ENCODE results near the gene SGO2. TPM values are rescaled to one million over a fixed set of nuclear protein-coding genes. Genes with fewer than 3 reads are reported as not detected.
"Not testable (repeated sequence)": the region's sequence is repeated elsewhere in the genome, so short reads cannot be mapped to it uniquely, and the experiment has no call there.

Gene SGO2
- polyA plus RNA-seq, 2 donors, result 1.3 to 2.5 TPM

DNA sequence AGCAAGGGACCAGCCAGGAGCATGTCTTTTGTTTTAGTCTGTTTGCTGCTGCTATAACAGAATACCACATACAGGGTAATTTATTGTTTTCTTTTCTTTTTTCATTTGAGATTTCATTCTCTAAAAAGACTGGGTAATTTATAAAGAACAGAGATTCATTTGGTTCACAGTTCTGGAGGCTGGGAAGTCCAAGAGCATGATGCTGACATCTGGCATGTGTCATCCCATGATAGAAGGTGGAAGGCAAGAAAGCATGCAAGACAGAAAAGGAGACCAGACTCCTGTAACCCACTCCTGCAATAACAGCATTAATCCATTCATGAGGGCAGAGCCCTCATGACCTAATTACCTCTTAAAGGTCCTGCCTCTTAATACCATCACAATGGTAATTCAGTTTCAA is 14.8 kb downstream of the SGO2 start:
- Histone ChIP-seq H3K9me3 (ENCODE audit: control insufficient read depth in 2 of 2, insufficient read depth in 1 of 2, low read depth in 1 of 2, low read length in 1 of 2) (no peaks in the 10 kb centered on the region), H3K27ac (ENCODE audit: low read depth in 2 of 2, low read length in 1 of 2) (no peak overlapping the region), H3K27me3 (ENCODE audit: control insufficient read depth in 1 of 2, insufficient read depth in 2 of 2, low read length in 2 of 2) (no peaks in the 10 kb centered on the region), H3K4me3 (ENCODE audit: low read depth in 1 of 2, low read length in 2 of 2) (no peak overlapping the region), H3K36me3 (ENCODE audit: control insufficient read depth in 2 of 2, insufficient read depth in 2 of 2, low read length in 1 of 2) (peaks cover 0 to 2% of the 10 kb centered on the region in 2 donors), H3K4me1 (ENCODE audit: control insufficient read depth in 2 of 2, insufficient read depth in 2 of 2, low read length in 1 of 2) (no peaks in the 10 kb centered on the region)

DNA sequence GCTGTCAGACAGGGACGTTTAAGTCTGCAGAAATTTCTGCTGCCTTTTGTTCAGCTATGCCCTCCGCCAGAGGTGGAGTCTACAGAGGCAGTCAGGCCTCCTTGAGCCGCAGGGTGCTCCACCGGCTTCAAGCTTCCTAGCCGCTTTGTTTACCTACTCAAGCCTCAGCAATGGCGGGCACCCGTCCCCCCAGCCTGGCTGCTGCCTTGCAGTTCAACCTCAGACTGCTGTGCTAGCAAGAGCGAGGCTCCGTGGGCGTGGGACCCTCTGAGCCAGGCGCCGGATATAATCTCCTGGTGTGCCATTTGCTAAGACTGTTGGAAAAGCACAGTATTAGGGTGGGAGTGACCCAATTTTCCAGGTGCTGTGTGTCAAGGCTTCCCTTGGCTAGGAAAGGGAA is 40.6 kb downstream of the SGO2 start:
- not testable (repeated sequence) for H3K36me3 ChIP-seq (ENCODE audit: control insufficient read depth in 2 of 2, insufficient read depth in 2 of 2, low read length in 1 of 2); H3K9me3 ChIP-seq (ENCODE audit: control insufficient read depth in 2 of 2, insufficient read depth in 1 of 2, low read depth in 1 of 2, low read length in 1 of 2); H3K4me1 ChIP-seq (ENCODE audit: control insufficient read depth in 2 of 2, insufficient read depth in 2 of 2, low read length in 1 of 2); H3K27ac ChIP-seq (ENCODE audit: low read depth in 2 of 2, low read length in 1 of 2); H3K4me3 ChIP-seq (ENCODE audit: low read depth in 1 of 2, low read length in 2 of 2); H3K27me3 ChIP-seq (ENCODE audit: control insufficient read depth in 1 of 2, insufficient read depth in 2 of 2, low read length in 2 of 2)
- WGBS, 2 donors, result 94% methylated on average over 12 of the region's 12 CpGs

DNA sequence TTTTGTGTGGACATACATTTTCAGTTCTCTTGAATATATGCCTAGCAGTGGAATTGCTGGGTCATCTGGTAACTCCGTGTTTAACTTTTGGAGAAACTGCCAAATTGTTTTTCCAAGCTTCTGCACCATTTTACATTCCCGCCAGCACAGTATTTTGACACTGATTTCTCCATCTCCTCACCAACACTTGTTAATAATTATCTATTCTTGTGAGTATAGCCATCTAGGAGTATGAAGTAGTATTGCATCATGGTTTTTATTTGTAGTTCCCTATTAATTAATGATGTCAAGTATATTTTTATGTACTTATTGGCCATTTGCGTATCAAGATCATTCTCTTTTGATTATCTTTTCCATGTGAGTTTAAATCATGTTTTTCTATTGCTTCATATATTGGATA is 41.9 kb downstream of the SGO2 start:
- H3K27ac ChIP-seq (ENCODE audit: low read depth in 2 of 2, low read length in 1 of 2), result no peak overlapping the region
- no peaks in the 10 kb centered on the region for H3K36me3 ChIP-seq (ENCODE audit: control insufficient read depth in 2 of 2, insufficient read depth in 2 of 2, low read length in 1 of 2)
- no peaks in the 10 kb centered on the region for H3K27me3 ChIP-seq (ENCODE audit: control insufficient read depth in 1 of 2, insufficient read depth in 2 of 2, low read length in 2 of 2)
- no peak overlapping the region for H3K4me3 ChIP-seq (ENCODE audit: low read depth in 1 of 2, low read length in 2 of 2)
- no peaks in the 10 kb centered on the region for H3K9me3 ChIP-seq (ENCODE audit: control insufficient read depth in 2 of 2, insufficient read depth in 1 of 2, low read depth in 1 of 2, low read length in 1 of 2)
- 98 to 99% methylated on average over 3 of the region's 3 CpGs for WGBS, 2 donors
- no peaks in the 10 kb centered on the region for H3K4me1 ChIP-seq (ENCODE audit: control insufficient read depth in 2 of 2, insufficient read depth in 2 of 2, low read length in 1 of 2)

DNA sequence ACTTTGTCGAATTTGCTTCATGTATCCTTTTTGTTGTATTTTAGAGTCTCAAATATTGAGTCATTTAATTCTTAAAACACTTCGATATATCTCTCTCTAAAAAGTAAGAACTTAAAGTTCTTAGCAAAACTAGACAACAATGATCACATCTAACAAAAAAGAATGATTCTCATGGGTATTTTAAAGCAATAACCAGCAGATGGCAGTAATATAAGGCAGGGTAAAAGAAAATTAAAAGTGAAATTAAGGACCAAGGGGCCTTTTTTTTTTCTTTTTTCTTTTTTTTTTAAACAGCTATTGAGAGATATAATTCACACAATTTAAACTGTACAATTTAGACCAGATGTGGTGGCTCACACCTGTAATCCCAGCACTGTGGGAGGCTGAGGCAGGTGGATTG is 50.0 kb downstream of the SGO2 start:
- H3K27me3 ChIP-seq (ENCODE audit: control insufficient read depth in 1 of 2, insufficient read depth in 2 of 2, low read length in 2 of 2), result no peaks in the 10 kb centered on the region
- H3K27ac ChIP-seq (ENCODE audit: low read depth in 2 of 2, low read length in 1 of 2), result no peak overlapping the region
- no peaks in the 10 kb centered on the region for H3K9me3 ChIP-seq (ENCODE audit: control insufficient read depth in 2 of 2, insufficient read depth in 1 of 2, low read depth in 1 of 2, low read length in 1 of 2)
- WGBS, 2 donors, result 87 to 88% methylated on average over 2 of the region's 2 CpGs
- H3K36me3 ChIP-seq (ENCODE audit: control insufficient read depth in 2 of 2, insufficient read depth in 2 of 2, low read length in 1 of 2), result no peaks in the 10 kb centered on the region
- H3K4me3 ChIP-seq (ENCODE audit: low read depth in 1 of 2, low read length in 2 of 2), result no peak overlapping the region
- H3K4me1 ChIP-seq (ENCODE audit: control insufficient read depth in 2 of 2, insufficient read depth in 2 of 2, low read length in 1 of 2), result no peaks in the 10 kb centered on the region

DNA sequence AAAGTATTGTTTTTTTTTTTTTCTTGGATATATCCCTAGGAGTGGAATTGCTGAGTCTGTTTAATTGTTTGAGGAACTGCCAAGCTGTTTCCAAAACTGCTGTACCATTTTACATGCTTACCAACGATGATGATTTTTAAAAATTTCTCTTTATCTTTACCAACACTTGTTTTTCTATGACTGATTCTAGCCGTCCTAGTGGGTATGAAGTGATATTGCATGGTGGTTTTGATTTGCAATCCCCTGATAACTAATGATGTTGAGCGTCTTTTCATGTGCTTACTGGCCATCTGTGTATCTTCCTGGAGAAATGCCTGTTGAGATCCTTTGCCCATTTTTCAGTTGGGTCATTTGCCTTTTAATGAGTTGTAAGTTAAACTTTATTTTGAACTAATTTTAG is 51.0 kb downstream of the SGO2 start:
- Histone ChIP-seq H3K36me3 (ENCODE audit: control insufficient read depth in 2 of 2, insufficient read depth in 2 of 2, low read length in 1 of 2) (no peaks in the 10 kb centered on the region), H3K27me3 (ENCODE audit: control insufficient read depth in 1 of 2, insufficient read depth in 2 of 2, low read length in 2 of 2) (no peaks in the 10 kb centered on the region), H3K4me3 (ENCODE audit: low read depth in 1 of 2, low read length in 2 of 2) (no peak overlapping the region), H3K27ac (ENCODE audit: low read depth in 2 of 2, low read length in 1 of 2) (no peak overlapping the region), H3K4me1 (ENCODE audit: control insufficient read depth in 2 of 2, insufficient read depth in 2 of 2, low read length in 1 of 2) (no peaks in the 10 kb centered on the region), H3K9me3 (ENCODE audit: control insufficient read depth in 2 of 2, insufficient read depth in 1 of 2, low read depth in 1 of 2, low read length in 1 of 2) (no peaks in the 10 kb centered on the region)
- WGBS, 2 donors, result 92 to 94% methylated on average over 3 of the region's 3 CpGs

DNA sequence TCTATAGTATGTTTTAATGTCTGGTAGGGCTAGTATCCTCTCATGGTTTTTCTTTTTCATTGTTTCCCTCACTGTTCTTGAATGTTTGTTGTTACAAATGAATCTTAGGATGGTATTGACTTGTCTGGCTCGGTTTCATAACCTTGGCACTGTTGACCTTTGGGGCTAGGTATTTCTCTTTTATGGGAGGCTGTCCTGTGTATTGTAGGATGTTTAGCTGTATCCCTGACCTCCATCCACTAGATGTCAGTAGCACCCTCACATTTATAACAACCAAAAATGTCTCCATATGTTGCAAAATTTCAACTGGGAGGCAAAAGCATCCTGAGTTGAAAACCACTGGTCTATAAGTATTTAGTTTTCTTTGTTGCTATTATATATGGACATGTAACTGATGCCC is 52.8 kb downstream of the SGO2 start:
- H3K9me3 ChIP-seq (ENCODE audit: control insufficient read depth in 2 of 2, insufficient read depth in 1 of 2, low read depth in 1 of 2, low read length in 1 of 2), result no peaks in the 10 kb centered on the region
- WGBS, 2 donors, result 53 to 77% methylated on average over 1 of the region's 1 CpG
- no peaks in the 10 kb centered on the region for H3K4me1 ChIP-seq (ENCODE audit: control insufficient read depth in 2 of 2, insufficient read depth in 2 of 2, low read length in 1 of 2)
- H3K4me3 ChIP-seq (ENCODE audit: low read depth in 1 of 2, low read length in 2 of 2), result no peak overlapping the region
- no peaks in the 10 kb centered on the region for H3K36me3 ChIP-seq (ENCODE audit: control insufficient read depth in 2 of 2, insufficient read depth in 2 of 2, low read length in 1 of 2)
- H3K27me3 ChIP-seq (ENCODE audit: control insufficient read depth in 1 of 2, insufficient read depth in 2 of 2, low read length in 2 of 2), result no peaks in the 10 kb centered on the region
- no peak overlapping the region for H3K27ac ChIP-seq (ENCODE audit: low read depth in 2 of 2, low read length in 1 of 2)

DNA sequence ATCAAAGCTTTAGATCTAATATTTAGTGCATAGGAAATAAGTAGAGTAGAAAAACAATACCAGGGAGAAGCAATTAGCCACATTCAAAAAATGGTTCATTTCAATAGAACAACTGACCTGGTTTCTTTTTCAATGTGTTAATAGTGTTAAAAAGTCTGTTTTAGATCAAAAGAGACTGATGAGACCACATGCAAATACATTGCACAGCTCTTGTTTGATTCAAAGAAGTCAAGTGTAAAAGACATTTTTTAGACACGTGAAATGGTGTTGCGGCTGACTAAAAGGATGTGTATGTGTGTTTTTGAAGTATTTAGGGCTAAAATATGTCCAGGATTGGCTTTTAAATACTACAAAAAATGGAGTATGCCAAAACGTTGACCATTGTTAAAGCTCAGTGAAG is 58.6 kb downstream of the SGO2 start:
- Histone ChIP-seq H3K4me3 (ENCODE audit: low read depth in 1 of 2, low read length in 2 of 2) (no peak overlapping the region), H3K4me1 (ENCODE audit: control insufficient read depth in 2 of 2, insufficient read depth in 2 of 2, low read length in 1 of 2) (no peaks in the 10 kb centered on the region), H3K27me3 (ENCODE audit: control insufficient read depth in 1 of 2, insufficient read depth in 2 of 2, low read length in 2 of 2) (no peaks in the 10 kb centered on the region), H3K27ac (ENCODE audit: low read depth in 2 of 2, low read length in 1 of 2) (no peak overlapping the region), H3K9me3 (ENCODE audit: control insufficient read depth in 2 of 2, insufficient read depth in 1 of 2, low read depth in 1 of 2, low read length in 1 of 2) (no peaks in the 10 kb centered on the region), H3K36me3 (ENCODE audit: control insufficient read depth in 2 of 2, insufficient read depth in 2 of 2, low read length in 1 of 2) (no peaks in the 10 kb centered on the region)
- 82 to 95% methylated on average over 3 of the region's 3 CpGs for WGBS, 2 donors

DNA sequence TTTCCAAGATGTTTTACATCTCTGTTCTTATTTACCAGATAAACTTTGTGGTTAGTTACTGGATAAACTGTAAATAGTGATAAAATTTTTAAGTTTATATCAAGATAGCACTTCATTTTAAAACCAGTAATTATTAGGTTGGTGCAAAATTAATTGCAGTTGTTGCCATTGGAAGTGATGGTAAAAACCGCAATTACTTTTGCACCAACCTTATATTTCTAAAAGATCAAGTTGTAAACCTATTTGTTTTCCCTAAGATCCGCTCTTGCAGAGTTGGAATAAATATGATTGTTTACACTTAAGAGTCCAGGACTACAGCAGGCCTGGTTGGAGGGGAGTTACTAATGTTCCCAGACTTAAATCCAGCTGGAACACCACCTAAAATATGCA is 59.3 kb downstream of the SGO2 start:
- H3K27me3 ChIP-seq (ENCODE audit: control insufficient read depth in 1 of 2, insufficient read depth in 2 of 2, low read length in 2 of 2), result no peaks in the 10 kb centered on the region
- peak overlapping the region in 1 of 2 donors; percentile 48 for H3K4me3 ChIP-seq (ENCODE audit: low read depth in 1 of 2, low read length in 2 of 2)
- WGBS, 2 donors, result 8 to 10% methylated on average over 2 of the region's 2 CpGs
- no peaks in the 10 kb centered on the region for H3K9me3 ChIP-seq (ENCODE audit: control insufficient read depth in 2 of 2, insufficient read depth in 1 of 2, low read depth in 1 of 2, low read length in 1 of 2)
- no peak overlapping the region for H3K27ac ChIP-seq (ENCODE audit: low read depth in 2 of 2, low read length in 1 of 2)
- H3K36me3 ChIP-seq (ENCODE audit: control insufficient read depth in 2 of 2, insufficient read depth in 2 of 2, low read length in 1 of 2), result no peaks in the 10 kb centered on the region
- H3K4me1 ChIP-seq (ENCODE audit: control insufficient read depth in 2 of 2, insufficient read depth in 2 of 2, low read length in 1 of 2), result no peaks in the 10 kb centered on the region

DNA sequence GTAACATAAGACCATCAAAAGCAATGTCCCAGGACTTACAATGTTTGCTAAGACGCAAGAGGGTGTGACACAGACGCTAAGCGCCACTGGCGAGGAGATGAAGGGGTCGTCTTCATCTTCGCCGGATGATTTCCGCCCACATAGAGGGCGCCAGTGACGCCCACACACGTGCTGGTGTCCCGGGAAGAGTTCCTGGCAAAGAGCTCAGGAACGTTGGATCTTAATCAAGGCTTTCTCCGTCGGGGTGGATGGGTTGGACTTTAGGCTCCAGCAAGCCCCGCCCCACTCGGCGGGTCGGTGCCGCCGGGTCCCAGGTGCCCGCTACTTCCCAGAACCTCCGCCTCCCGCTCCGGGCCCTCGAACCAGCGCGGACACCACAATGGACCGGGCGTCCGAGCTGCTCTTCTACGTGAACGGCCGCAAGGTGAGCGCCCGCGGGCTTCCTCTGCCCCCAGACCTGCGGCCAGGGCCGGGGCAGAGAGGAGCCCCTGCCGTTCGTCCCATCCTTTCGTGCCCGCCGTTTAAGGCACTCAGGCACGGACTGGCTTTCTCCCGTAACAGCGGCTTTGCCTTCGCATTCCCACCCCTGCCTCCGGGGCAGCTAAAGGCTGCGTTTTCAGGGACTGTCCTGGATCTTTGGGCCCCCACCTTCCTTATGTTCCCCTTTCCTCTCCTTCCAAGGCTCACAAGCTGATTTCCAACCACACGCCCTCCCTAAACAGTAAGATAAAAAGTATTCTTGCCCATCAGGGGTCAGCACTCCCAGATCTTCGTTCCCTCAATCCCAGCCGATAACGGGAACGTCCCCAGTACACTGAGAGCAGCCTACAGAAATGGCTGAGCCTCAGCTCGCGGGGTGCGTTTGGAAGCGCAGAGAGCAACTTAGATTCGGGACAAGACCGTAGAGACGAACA is 60.0 kb downstream of the SGO2 start, which contains the start of gene AOX1:
AOX1 (plus strand) TSS at position 285 of the 914 bp plus-strand sequence; CDS start at position 380, 95 bp downstream.
- H3K4me3 ChIP-seq (ENCODE audit: low read depth in 1 of 2, low read length in 2 of 2), result peak within 1 kb of the TSS; percentile 44 to 48

DNA sequence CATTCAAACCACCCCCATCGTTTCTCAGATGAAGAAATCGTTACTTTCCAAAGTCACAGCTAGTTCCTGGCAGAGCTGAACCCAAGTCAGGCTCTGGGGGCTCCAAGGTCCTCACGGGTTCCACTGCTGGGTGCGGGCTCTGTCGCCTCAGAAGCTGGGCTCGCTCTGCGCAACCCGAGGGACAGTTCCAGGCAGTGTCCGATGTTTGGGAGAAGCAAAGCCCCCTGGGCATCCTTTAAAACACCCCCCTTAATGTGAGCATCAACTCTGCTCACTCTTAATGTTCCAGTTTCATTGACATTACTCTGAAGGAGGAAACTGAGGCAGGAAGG is 60.6 kb downstream of the SGO2 start:
- H3K36me3 ChIP-seq (ENCODE audit: control insufficient read depth in 2 of 2, insufficient read depth in 2 of 2, low read length in 1 of 2), result no peaks in the 10 kb centered on the region
- no peak overlapping the region for H3K4me3 ChIP-seq (ENCODE audit: low read depth in 1 of 2, low read length in 2 of 2)
- H3K27ac ChIP-seq (ENCODE audit: low read depth in 2 of 2, low read length in 1 of 2), result peak overlapping the region in 1 of 2 donors; percentile 52
- no peaks in the 10 kb centered on the region for H3K4me1 ChIP-seq (ENCODE audit: control insufficient read depth in 2 of 2, insufficient read depth in 2 of 2, low read length in 1 of 2)
- no peaks in the 10 kb centered on the region for H3K27me3 ChIP-seq (ENCODE audit: control insufficient read depth in 1 of 2, insufficient read depth in 2 of 2, low read length in 2 of 2)
- H3K9me3 ChIP-seq (ENCODE audit: control insufficient read depth in 2 of 2, insufficient read depth in 1 of 2, low read depth in 1 of 2, low read length in 1 of 2), result no peaks in the 10 kb centered on the region
- WGBS, 2 donors, result 67 to 72% methylated on average over 9 of the region's 9 CpGs

More for the DNA sequence above, 60.0 kb downstream of the SGO2 start, which contains the start of gene AOX1:
- no peaks in the 10 kb centered on the region for H3K27me3 ChIP-seq (ENCODE audit: control insufficient read depth in 1 of 2, insufficient read depth in 2 of 2, low read length in 2 of 2)
- no peaks in the 10 kb centered on the region for H3K36me3 ChIP-seq (ENCODE audit: control insufficient read depth in 2 of 2, insufficient read depth in 2 of 2, low read length in 1 of 2)
- no peaks in the 10 kb centered on the region for H3K4me1 ChIP-seq (ENCODE audit: control insufficient read depth in 2 of 2, insufficient read depth in 2 of 2, low read length in 1 of 2)
- WGBS, 2 donors, result 6 to 7% methylated on average over 59 to 62 of the region's 62 CpGs
- H3K9me3 ChIP-seq (ENCODE audit: control insufficient read depth in 2 of 2, insufficient read depth in 1 of 2, low read depth in 1 of 2, low read length in 1 of 2), result no peaks in the 10 kb centered on the region
- peak within 1 kb of the TSS; percentile 52 to 76 for H3K27ac ChIP-seq (ENCODE audit: low read depth in 2 of 2, low read length in 1 of 2)

Measured in esophagus (tissue), 2 donors.